Measurements from ENCODE around the gene SPG7. TPM values are rescaled to one million over a fixed set of nuclear protein-coding genes. Genes with fewer than 3 reads are reported as not detected.

The SPG7 gene
- total and polyA plus RNA-seq, 9 of the 15 experiments (the other 6 are each of a cell fraction or from before 2014, with no cell fraction given), result 5.8 to 89.1 (median 49.4) TPM

DNA sequence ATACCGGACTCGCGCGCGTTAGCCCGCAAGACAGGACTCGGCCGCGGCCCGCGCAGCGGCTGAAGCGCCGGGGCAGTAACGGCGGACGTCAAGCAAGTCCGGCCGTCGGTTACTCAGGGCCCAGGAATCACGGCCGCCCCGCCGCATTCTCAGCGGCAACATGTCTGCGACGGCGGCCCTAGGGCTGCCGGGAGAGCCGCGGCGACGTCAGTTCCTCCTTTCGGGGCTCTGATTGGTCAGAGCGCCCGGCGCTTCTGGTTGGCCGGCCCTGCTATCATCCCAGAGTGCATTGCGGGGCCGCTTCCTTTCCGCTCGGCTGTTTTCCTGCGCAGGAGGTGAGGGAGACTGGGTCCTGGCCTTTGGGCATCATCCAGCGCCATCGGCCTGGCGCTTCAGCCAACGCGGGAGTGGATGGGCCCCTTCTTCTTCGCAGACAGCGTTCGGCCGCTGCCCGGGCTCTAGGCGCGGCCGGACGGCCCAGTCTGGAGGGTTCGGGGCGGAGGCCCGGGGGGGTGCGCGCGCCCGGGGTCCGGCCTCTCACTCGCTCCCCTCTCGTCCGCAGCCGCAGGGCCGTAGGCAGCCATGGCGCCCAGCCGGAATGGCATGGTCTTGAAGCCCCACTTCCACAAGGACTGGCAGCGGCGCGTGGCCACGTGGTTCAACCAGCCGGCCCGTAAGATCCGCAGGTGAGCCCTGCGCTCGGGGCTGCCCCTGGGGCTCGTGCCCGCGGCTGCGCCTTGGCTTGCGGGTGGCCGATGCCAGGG lies 52.4 kb downstream of the SPG7 start, which contains the start of gene RPL13 (continued):
- TF ChIP-seq, protein P1, sequence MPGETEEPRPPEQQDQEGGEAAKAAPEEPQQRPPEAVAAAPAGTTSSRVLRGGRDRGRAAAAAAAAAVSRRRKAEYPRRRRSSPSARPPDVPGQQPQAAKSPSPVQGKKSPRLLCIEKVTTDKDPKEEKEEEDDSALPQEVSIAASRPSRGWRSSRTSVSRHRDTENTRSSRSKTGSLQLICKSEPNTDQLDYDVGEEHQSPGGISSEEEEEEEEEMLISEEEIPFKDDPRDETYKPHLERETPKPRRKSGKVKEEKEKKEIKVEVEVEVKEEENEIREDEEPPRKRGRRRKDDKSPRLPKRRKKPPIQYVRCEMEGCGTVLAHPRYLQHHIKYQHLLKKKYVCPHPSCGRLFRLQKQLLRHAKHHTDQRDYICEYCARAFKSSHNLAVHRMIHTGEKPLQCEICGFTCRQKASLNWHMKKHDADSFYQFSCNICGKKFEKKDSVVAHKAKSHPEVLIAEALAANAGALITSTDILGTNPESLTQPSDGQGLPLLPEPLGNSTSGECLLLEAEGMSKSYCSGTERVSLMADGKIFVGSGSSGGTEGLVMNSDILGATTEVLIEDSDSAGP (CRISPR knock-in tag; IDR thresholded peaks at IDR 0.05), result no peak
- TF ChIP-seq, protein P2, sequence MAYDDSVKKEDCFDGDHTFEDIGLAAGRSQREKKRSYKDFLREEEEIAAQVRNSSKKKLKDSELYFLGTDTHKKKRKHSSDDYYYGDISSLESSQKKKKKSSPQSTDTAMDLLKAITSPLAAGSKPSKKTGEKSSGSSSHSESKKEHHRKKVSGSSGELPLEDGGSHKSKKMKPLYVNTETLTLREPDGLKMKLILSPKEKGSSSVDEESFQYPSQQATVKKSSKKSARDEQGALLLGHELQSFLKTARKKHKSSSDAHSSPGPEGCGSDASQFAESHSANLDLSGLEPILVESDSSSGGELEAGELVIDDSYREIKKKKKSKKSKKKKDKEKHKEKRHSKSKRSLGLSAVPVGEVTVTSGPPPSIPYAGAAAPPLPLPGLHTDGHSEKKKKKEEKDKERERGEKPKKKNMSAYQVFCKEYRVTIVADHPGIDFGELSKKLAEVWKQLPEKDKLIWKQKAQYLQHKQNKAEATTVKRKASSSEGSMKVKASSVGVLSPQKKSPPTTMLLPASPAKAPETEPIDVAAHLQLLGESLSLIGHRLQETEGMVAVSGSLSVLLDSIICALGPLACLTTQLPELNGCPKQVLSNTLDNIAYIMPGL (CRISPR knock-in tag; IDR thresholded peaks at IDR 0.05), result 0 out of 2 replicates have a peak, but pooled peaks have one; percentile 45
- TF ChIP-seq PTRF (tag; IDR thresholded peaks at IDR 0.05), result no peak
- TF ChIP-seq, protein P3, sequence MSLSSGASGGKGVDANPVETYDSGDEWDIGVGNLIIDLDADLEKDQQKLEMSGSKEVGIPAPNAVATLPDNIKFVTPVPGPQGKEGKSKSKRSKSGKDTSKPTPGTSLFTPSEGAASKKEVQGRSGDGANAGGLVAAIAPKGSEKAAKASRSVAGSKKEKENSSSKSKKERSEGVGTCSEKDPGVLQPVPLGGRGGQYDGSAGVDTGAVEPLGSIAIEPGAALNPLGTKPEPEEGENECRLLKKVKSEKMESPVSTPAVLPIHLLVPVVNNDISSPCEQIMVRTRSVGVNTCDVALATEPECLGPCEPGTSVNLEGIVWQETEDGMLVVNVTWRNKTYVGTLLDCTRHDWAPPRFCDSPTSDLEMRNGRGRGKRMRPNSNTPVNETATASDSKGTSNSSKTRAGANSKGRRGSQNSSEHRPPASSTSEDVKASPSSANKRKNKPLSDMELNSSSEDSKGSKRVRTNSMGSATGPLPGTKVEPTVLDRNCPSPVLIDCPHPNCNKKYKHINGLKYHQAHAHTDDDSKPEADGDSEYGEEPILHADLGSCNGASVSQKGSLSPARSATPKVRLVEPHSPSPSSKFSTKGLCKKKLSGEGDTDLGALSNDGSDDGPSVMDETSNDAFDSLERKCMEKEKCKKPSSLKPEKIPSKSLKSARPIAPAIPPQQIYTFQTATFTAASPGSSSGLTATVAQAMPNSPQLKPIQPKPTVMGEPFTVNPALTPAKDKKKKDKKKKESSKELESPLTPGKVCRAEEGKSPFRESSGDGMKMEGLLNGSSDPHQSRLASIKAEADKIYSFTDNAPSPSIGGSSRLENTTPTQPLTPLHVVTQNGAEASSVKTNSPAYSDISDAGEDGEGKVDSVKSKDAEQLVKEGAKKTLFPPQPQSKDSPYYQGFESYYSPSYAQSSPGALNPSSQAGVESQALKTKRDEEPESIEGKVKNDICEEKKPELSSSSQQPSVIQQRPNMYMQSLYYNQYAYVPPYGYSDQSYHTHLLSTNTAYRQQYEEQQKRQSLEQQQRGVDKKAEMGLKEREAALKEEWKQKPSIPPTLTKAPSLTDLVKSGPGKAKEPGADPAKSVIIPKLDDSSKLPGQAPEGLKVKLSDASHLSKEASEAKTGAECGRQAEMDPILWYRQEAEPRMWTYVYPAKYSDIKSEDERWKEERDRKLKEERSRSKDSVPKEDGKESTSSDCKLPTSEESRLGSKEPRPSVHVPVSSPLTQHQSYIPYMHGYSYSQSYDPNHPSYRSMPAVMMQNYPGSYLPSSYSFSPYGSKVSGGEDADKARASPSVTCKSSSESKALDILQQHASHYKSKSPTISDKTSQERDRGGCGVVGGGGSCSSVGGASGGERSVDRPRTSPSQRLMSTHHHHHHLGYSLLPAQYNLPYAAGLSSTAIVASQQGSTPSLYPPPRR (CRISPR knock-in tag; IDR thresholded peaks at IDR 0.05; ENCODE audit: borderline replicate concordance), result no peak
- TF ChIP-seq ELF4 (CRISPR knock-in tag; IDR thresholded peaks at IDR 0.05), result no peak
- TF ChIP-seq, protein P4, sequence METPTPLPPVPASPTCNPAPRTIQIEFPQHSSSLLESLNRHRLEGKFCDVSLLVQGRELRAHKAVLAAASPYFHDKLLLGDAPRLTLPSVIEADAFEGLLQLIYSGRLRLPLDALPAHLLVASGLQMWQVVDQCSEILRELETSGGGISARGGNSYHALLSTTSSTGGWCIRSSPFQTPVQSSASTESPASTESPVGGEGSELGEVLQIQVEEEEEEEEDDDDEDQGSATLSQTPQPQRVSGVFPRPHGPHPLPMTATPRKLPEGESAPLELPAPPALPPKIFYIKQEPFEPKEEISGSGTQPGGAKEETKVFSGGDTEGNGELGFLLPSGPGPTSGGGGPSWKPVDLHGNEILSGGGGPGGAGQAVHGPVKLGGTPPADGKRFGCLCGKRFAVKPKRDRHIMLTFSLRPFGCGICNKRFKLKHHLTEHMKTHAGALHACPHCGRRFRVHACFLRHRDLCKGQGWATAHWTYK (CRISPR knock-in tag; IDR thresholded peaks at IDR 0.05), result no peak; the same call in 1 of the 2 replicates
- no peak for TF ChIP-seq ZNF217 (CRISPR knock-in tag; IDR thresholded peaks at IDR 0.05)
- no peak for TF ChIP-seq ZNF282 (CRISPR knock-in tag; IDR thresholded peaks at IDR 0.05)
- no peak for TF ChIP-seq ZEB2 (IDR thresholded peaks at IDR 0.05)
- TF ChIP-seq, protein P5, sequence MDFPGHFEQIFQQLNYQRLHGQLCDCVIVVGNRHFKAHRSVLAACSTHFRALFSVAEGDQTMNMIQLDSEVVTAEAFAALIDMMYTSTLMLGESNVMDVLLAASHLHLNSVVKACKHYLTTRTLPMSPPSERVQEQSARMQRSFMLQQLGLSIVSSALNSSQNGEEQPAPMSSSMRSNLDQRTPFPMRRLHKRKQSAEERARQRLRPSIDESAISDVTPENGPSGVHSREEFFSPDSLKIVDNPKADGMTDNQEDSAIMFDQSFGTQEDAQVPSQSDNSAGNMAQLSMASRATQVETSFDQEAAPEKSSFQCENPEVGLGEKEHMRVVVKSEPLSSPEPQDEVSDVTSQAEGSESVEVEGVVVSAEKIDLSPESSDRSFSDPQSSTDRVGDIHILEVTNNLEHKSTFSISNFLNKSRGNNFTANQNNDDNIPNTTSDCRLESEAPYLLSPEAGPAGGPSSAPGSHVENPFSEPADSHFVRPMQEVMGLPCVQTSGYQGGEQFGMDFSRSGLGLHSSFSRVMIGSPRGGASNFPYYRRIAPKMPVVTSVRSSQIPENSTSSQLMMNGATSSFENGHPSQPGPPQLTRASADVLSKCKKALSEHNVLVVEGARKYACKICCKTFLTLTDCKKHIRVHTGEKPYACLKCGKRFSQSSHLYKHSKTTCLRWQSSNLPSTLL (IDR thresholded peaks at IDR 0.05), result no peak
